Neuron (in vitro differentiated cells): Measurements from ENCODE around the gene PPP2R3B.

Experiments used
- H2AFZ ChIP-seq: one replicate; pipeline ENCODE4 v1.6.1; 2013; ENCODE audit warnings: low read depth, mild to moderate bottlenecking, inconsistent platforms, low read length, moderate library complexity
- H3K27me3 ChIP-seq: one replicate; pipeline ENCODE4 v1.6.1; 2013; ENCODE audit warnings: low read length; ENCODE audit not compliant: insufficient read depth
- H3K36me3 ChIP-seq: one replicate; pipeline ENCODE4 v1.6.1; 2013; ENCODE audit warnings: low read length; ENCODE audit not compliant: insufficient read depth
- H3K4me1 ChIP-seq: one replicate; pipeline ENCODE4 v1.6.1; 2013; ENCODE audit warnings: low read length; ENCODE audit not compliant: insufficient read depth
- H3K4me3 ChIP-seq: 2 replicates; pipeline ENCODE4 v1.5.1; 2013; ENCODE audit warnings: mild to moderate bottlenecking, low read length, moderate library complexity
- H3K9me3 ChIP-seq: one replicate; pipeline ENCODE4 v1.6.1; 2013; ENCODE audit warnings: low read length

Gene PPP2R3B

GRCh38 chrX:372856-373640 is 13.7 kb downstream of the PPP2R3B start:
- H2AFZ ChIP-seq: peak overlapping the region; percentile 75
- H3K27me3 ChIP-seq: no peaks in the 10 kb centered on the region
- peaks cover 3% of the 10 kb centered on the region for H3K9me3 ChIP-seq
- H3K36me3 ChIP-seq: no peaks in the 10 kb centered on the region
- H3K4me3 ChIP-seq: peak overlapping the region; percentile 71
- H3K4me1 ChIP-seq: peaks cover 25% of the 10 kb centered on the region

- Histone ChIP-seq H2AFZ (no peak overlapping the region), H3K9me3 (peaks cover 3% of the 10 kb centered on the region), H3K4me3 (no peak overlapping the region), H3K27me3 (no peaks in the 10 kb centered on the region), H3K4me1 (peaks cover 25% of the 10 kb centered on the region), H3K36me3 (no peaks in the 10 kb centered on the region)
Observed at GRCh38 chrX:371907-372306, 14.8 kb downstream of the PPP2R3B start.

GRCh38 chrX:370963-371745 is 15.6 kb downstream of the PPP2R3B start:
- no peaks in the 10 kb centered on the region for H3K27me3 ChIP-seq
- no peak overlapping the region for H3K4me3 ChIP-seq
- H3K4me1 ChIP-seq: peaks cover 25% of the 10 kb centered on the region
- H3K36me3 ChIP-seq: no peaks in the 10 kb centered on the region
- peaks cover 3% of the 10 kb centered on the region for H3K9me3 ChIP-seq
- no peak overlapping the region for H2AFZ ChIP-seq

- peaks cover 3% of the 10 kb centered on the region for H3K9me3 ChIP-seq
- no peak overlapping the region for H3K4me3 ChIP-seq
- peaks cover 25% of the 10 kb centered on the region for H3K4me1 ChIP-seq
- H2AFZ ChIP-seq: no peak overlapping the region
- no peaks in the 10 kb centered on the region for H3K36me3 ChIP-seq
- no peaks in the 10 kb centered on the region for H3K27me3 ChIP-seq
Observed at GRCh38 chrX:370244-370962, 16.3 kb downstream of the PPP2R3B start.

- peaks cover 3% of the 10 kb centered on the region for H3K9me3 ChIP-seq
- H2AFZ ChIP-seq: no peak overlapping the region
- no peaks in the 10 kb centered on the region for H3K36me3 ChIP-seq
- H3K27me3 ChIP-seq: no peaks in the 10 kb centered on the region
- peaks cover 23% of the 10 kb centered on the region for H3K4me1 ChIP-seq
- no peak overlapping the region for H3K4me3 ChIP-seq
Observed at GRCh38 chrX:369563-370101, 17.1 kb downstream of the PPP2R3B start.

- Histone ChIP-seq H3K4me3 (no peak overlapping the region), H3K36me3 (peaks cover 2% of the 10 kb centered on the region), H3K9me3 (peaks cover 6% of the 10 kb centered on the region), H3K27me3 (no peaks in the 10 kb centered on the region), H3K4me1 (peaks cover 17% of the 10 kb centered on the region), H2AFZ (no peak overlapping the region)
Observed at GRCh38 chrX:368811-369562, 17.7 kb downstream of the PPP2R3B start.

- Histone ChIP-seq H3K9me3 (peaks cover 16% of the 10 kb centered on the region), H3K27me3 (no peaks in the 10 kb centered on the region), H3K4me1 (peaks cover 14% of the 10 kb centered on the region), H3K4me3 (no peak overlapping the region), H2AFZ (no peak overlapping the region), H3K36me3 (peaks cover 3% of the 10 kb centered on the region)
Observed at GRCh38 chrX:367866-368265, 18.8 kb downstream of the PPP2R3B start.

GRCh38 chrX:367349-367748 is 19.4 kb downstream of the PPP2R3B start:
- H3K36me3 ChIP-seq: peaks cover 3% of the 10 kb centered on the region
- no peak overlapping the region for H2AFZ ChIP-seq
- H3K4me1 ChIP-seq: peaks cover 9% of the 10 kb centered on the region
- no peak overlapping the region for H3K4me3 ChIP-seq
- no peaks in the 10 kb centered on the region for H3K27me3 ChIP-seq
- H3K9me3 ChIP-seq: peaks cover 21% of the 10 kb centered on the region

- Histone ChIP-seq H3K9me3 (peaks cover 48% of the 10 kb centered on the region), H3K4me3 (no peak overlapping the region), H3K27me3 (no peaks in the 10 kb centered on the region), H2AFZ (no peak overlapping the region), H3K36me3 (peaks cover 28% of the 10 kb centered on the region), H3K4me1 (no peaks in the 10 kb centered on the region)
Observed at GRCh38 chrX:363621-364375, 22.9 kb downstream of the PPP2R3B start.

GRCh38 chrX:362937-363620 is 23.6 kb downstream of the PPP2R3B start:
- Histone ChIP-seq H3K4me1 (no peaks in the 10 kb centered on the region), H2AFZ (no peak overlapping the region), H3K9me3 (peaks cover 52% of the 10 kb centered on the region), H3K27me3 (no peaks in the 10 kb centered on the region), H3K36me3 (peaks cover 30% of the 10 kb centered on the region), H3K4me3 (no peak overlapping the region)

- Histone ChIP-seq H3K4me3 (no peak overlapping the region), H3K36me3 (peaks cover 36% of the 10 kb centered on the region), H2AFZ (no peak overlapping the region), H3K9me3 (peaks cover 52% of the 10 kb centered on the region), H3K4me1 (no peaks in the 10 kb centered on the region), H3K27me3 (no peaks in the 10 kb centered on the region)
Observed at GRCh38 chrX:362351-362750, 24.4 kb downstream of the PPP2R3B start.
